ENCODE data around the gene GBP5. TPM values are rescaled to one million over a fixed set of nuclear protein-coding genes. Genes with fewer than 3 reads are reported as not detected.

GBP5 gene
- total RNA-seq, 2 experiments from 2014 or later, result not detected

GRCh38 chr1:89311757-89312156 lies 39.1 kb upstream of the GBP5 start:
- DNase-seq (ENCODE audit: low spot score), result no peak
- H3K36me3 ChIP-seq (ENCODE audit: insufficient read depth, low read length), result no peaks in the 10 kb centered on the region
- BruUV-seq (replicated peaks), result no TSS peak
- H4K20me1 ChIP-seq (ENCODE audit: insufficient read depth, low read length), result no peaks in the 10 kb centered on the region
- intact Hi-C loops (cut with micrococcal nuclease; ENCODE audit: unreplicated experiment), result no loop called here
- H3K9me3 ChIP-seq (ENCODE audit: low read length), result no peaks in the 10 kb centered on the region
- no peaks in the 10 kb centered on the region for H3K4me1 ChIP-seq (ENCODE audit: insufficient read depth, low read length, poor library complexity, severe bottlenecking)
- POLR2A ChIA-PET, result no interaction called here
- no peak overlapping the region for H3K4me2 ChIP-seq (ENCODE audit: low read length)
- no peak overlapping the region for H3K4me3 ChIP-seq (ENCODE audit: low read depth, low read length, poor library complexity, severe bottlenecking)
- H2AFZ ChIP-seq (ENCODE audit: low read length), result no peak overlapping the region
- no peaks in the 10 kb centered on the region for H3K79me2 ChIP-seq (ENCODE audit: insufficient read depth, low read depth, low read length)
- H3K27ac ChIP-seq (ENCODE audit: low read depth, low read length, poor library complexity, severe bottlenecking), result no peak overlapping the region
- CTCF ChIA-PET (ENCODE audit: unreplicated experiment), result no interaction called here
- H3K9me2 ChIP-seq (ENCODE audit: insufficient read depth, low read length), result no peaks in the 10 kb centered on the region
- no peak for TF ChIP-seq EZH2phosphoT487 (IDR thresholded peaks at IDR 0.05; ENCODE audit: borderline replicate concordance, low read depth, low read length)
- TF ChIP-seq, protein P1, sequence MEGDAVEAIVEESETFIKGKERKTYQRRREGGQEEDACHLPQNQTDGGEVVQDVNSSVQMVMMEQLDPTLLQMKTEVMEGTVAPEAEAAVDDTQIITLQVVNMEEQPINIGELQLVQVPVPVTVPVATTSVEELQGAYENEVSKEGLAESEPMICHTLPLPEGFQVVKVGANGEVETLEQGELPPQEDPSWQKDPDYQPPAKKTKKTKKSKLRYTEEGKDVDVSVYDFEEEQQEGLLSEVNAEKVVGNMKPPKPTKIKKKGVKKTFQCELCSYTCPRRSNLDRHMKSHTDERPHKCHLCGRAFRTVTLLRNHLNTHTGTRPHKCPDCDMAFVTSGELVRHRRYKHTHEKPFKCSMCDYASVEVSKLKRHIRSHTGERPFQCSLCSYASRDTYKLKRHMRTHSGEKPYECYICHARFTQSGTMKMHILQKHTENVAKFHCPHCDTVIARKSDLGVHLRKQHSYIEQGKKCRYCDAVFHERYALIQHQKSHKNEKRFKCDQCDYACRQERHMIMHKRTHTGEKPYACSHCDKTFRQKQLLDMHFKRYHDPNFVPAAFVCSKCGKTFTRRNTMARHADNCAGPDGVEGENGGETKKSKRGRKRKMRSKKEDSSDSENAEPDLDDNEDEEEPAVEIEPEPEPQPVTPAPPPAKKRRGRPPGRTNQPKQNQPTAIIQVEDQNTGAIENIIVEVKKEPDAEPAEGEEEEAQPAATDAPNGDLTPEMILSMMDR (conservative IDR thresholded peaks at IDR 0.05; ENCODE audit: low read length), result no peak

DNA sequence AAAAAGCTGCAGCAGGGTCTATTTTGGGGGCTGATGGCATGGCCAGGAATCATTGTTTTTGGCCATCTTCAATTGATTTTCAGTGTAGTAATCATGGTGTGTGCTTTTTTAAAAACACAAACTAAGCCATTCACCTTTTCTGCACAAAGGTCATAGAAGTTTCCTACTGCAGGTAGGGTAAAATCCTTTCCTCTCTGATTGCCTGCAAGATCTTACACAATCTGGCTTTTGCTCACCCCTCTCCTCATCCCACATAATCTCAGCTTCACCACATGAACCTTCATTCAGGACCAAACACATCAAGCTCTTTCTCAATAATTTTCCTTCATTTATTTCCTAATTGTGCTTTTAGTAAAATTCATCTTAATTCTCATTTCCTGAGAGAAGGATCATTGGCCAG lies 38.3 kb upstream of the GBP5 start:
- Histone ChIP-seq H4K20me1 (ENCODE audit: insufficient read depth, low read length) (no peaks in the 10 kb centered on the region), H3K27ac (ENCODE audit: low read depth, low read length, poor library complexity, severe bottlenecking) (no peak overlapping the region), H3K9me2 (ENCODE audit: insufficient read depth, low read length) (no peaks in the 10 kb centered on the region), H3K4me2 (ENCODE audit: low read length) (no peak overlapping the region), H3K4me3 (ENCODE audit: low read depth, low read length, poor library complexity, severe bottlenecking) (no peak overlapping the region), H3K4me1 (ENCODE audit: insufficient read depth, low read length, poor library complexity, severe bottlenecking) (no peaks in the 10 kb centered on the region), H3K36me3 (ENCODE audit: insufficient read depth, low read length) (no peaks in the 10 kb centered on the region), H3K79me2 (ENCODE audit: insufficient read depth, low read depth, low read length) (no peaks in the 10 kb centered on the region), H2AFZ (ENCODE audit: low read length) (no peak overlapping the region), H3K9me3 (ENCODE audit: low read length) (no peaks in the 10 kb centered on the region)
- CTCF ChIA-PET (ENCODE audit: unreplicated experiment), result no interaction called here
- POLR2A ChIA-PET, result no interaction called here
- TF ChIP-seq, protein P1 (conservative IDR thresholded peaks at IDR 0.05; ENCODE audit: low read length), result no peak
- BruUV-seq (replicated peaks), result no TSS peak
- intact Hi-C loops (cut with micrococcal nuclease; ENCODE audit: unreplicated experiment), result no loop called here
- DNase-seq (ENCODE audit: low spot score), result no peak

GRCh38 chr1:89310505-89310904 lies 37.8 kb upstream of the GBP5 start:
- Histone ChIP-seq H3K27ac (ENCODE audit: low read depth, low read length, poor library complexity, severe bottlenecking) (no peak overlapping the region), H3K4me1 (ENCODE audit: insufficient read depth, low read length, poor library complexity, severe bottlenecking) (no peaks in the 10 kb centered on the region), H3K9me3 (ENCODE audit: low read length) (no peaks in the 10 kb centered on the region), H2AFZ (ENCODE audit: low read length) (no peak overlapping the region), H3K4me3 (ENCODE audit: low read depth, low read length, poor library complexity, severe bottlenecking) (no peak overlapping the region), H4K20me1 (ENCODE audit: insufficient read depth, low read length) (no peaks in the 10 kb centered on the region), H3K79me2 (ENCODE audit: insufficient read depth, low read depth, low read length) (no peaks in the 10 kb centered on the region), H3K4me2 (ENCODE audit: low read length) (no peak overlapping the region), H3K36me3 (ENCODE audit: insufficient read depth, low read length) (no peaks in the 10 kb centered on the region), H3K9me2 (ENCODE audit: insufficient read depth, low read length) (no peaks in the 10 kb centered on the region)
- DNase-seq (ENCODE audit: low spot score), result no peak
- intact Hi-C loops (cut with micrococcal nuclease; ENCODE audit: unreplicated experiment), result no loop called here
- TF ChIP-seq, protein P1 (conservative IDR thresholded peaks at IDR 0.05; ENCODE audit: low read length), result no peak
- no peak for TF ChIP-seq EZH2phosphoT487 (IDR thresholded peaks at IDR 0.05; ENCODE audit: borderline replicate concordance, low read depth, low read length)
- BruUV-seq (replicated peaks), result no TSS peak
- ChIA-PET CTCF (ENCODE audit: unreplicated experiment) (no interaction called here), POLR2A (no interaction called here)

All from OCI-LY7 (cell line).